K562 (cell line): ENCODE results near the gene MTREX.

Source experiments
- C11orf30 ChIP-seq: fragments of 450-650 bp; IDR thresholded peaks from 2 replicates; pipeline ENCODE4 v1.6.1; 2016; ENCODE audit warnings: low read depth, mild to moderate bottlenecking
- CREB3L1 ChIP-seq: fragments of 450-650 bp; IDR thresholded peaks from 2 replicates; pipeline ENCODE4 v1.6.1; 2014; ENCODE audit warnings: low read depth, mild to moderate bottlenecking, moderate library complexity, borderline replicate concordance
- CTCF ChIP-seq, 3 experiments: IDR thresholded peaks in 2 of 3; conservative IDR thresholded peaks in 1 of 3; 2 replicates each; pipeline ENCODE4 v1.5.1; 2011 to 2012; ENCODE audit warnings: low read length in 3 of 3, mild to moderate bottlenecking in 3 of 3, control low read depth in 2 of 3, improper control_type of control experiment in 1 of 3, inconsistent platforms in 1 of 3, low read depth in 1 of 3, mixed read lengths in 1 of 3, moderate library complexity in 1 of 3; ENCODE audit not compliant: insufficient read depth in 2 of 3
- JUND ChIP-seq, 2 experiments: IDR thresholded peaks; 2 replicates in 1 of 2; 3 replicates in 1 of 2; pipeline ENCODE4 v1.6.1; 2011; ENCODE audit warnings: borderline replicate concordance in 2 of 2, low read depth in 2 of 2, low read length in 2 of 2, improper control_type of control experiment in 1 of 2, missing biosample characterization in 1 of 2, missing genetic modification characterization in 1 of 2, missing genetic modification reagents in 1 of 2
- NR2C2 ChIP-seq, 2 experiments: fragments of 200-800 bp in 1 of 2; sonication (Bioruptor generic) in 1 of 2; sonication (generic) in 1 of 2; formaldehyde crosslinking in 1 of 2; IDR thresholded peaks; 2 replicates each; pipeline versions ENCODE4 v1.6.1 to v1.8.0; 2016 to 2022; ENCODE audit warnings: mild to moderate bottlenecking in 1 of 2, missing compliant biosample characterization in 1 of 2, missing genetic modification characterization in 1 of 2, missing genetic modification reagents in 1 of 2
- TAF1 ChIP-seq: IDR thresholded peaks from 2 replicates; pipeline ENCODE4 v1.6.1; 2011; ENCODE audit warnings: mild to moderate bottlenecking, low read length, moderate library complexity; ENCODE audit not compliant: insufficient read depth, control insufficient read depth, severe bottlenecking; ENCODE audit errors: extremely low read depth
- ZNF41 ChIP-seq: fragments of 250-450 bp; sonication (Bioruptor Pico); conservative IDR thresholded peaks from 2 replicates; pipeline ENCODE4 v1.4.0; 2020; ENCODE audit warnings: mild to moderate bottlenecking

DNA sequence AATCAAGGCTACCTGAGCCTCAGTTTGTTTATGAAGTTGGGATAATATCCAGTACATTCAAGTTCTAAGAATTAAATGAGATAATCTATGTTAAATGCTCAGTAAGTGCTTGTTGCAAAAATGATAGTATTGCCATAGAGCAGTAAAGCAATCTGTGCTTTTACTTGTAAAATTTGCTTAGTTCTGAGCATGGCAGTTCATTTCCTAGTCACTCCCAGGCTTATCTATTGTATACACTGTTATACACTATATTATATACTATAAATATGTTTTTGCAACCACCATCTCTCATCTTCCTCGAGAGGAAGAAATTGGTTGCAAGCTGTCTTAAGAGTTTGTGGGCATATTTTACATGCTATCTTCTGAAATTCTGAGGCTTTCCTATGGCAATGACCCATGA is 63.4 kb downstream of the MTREX start:
- no peak for TF ChIP-seq CREB3L1
- no peak for TF ChIP-seq NR2C2 (CRISPR knock-in tag; IDR thresholded peaks at IDR 0.05)
- no peak for TF ChIP-seq NR2C2 (tag; IDR thresholded peaks at IDR 0.05)
- TF ChIP-seq C11orf30: no peak
- TF ChIP-seq ZNF41 (CRISPR knock-in tag): no peak
- no peak for TF ChIP-seq JUND (IDR thresholded peaks at IDR 0.05; ENCODE audit: borderline replicate concordance, low read depth, low read length)
- TF ChIP-seq JUND (tag; IDR thresholded peaks at IDR 0.05; ENCODE audit: borderline replicate concordance, low read depth, low read length): no peak
- TF ChIP-seq TAF1: no peak
- TF ChIP-seq CTCF (IDR thresholded peaks at IDR 0.05 in 2 of 3, conservative IDR thresholded peaks at IDR 0.05 in 1 of 3; ENCODE audit: insufficient read depth in 2 of 3, low read depth in 1 of 3, low read length in 3 of 3): no peak
